IMR-90 (cell line): Measurements from ENCODE around the gene SPATA17.

Experiments
- CHD1 ChIP-seq: IDR thresholded peaks from 2 replicates; pipeline ENCODE4 v1.6.1; 2012; ENCODE audit warnings: low read depth, low read length, improper control_type of control experiment
- CTCF ChIP-seq: conservative IDR thresholded peaks from 2 replicates; pipeline ENCODE4 v1.5.1; 2012; ENCODE audit warnings: mild to moderate bottlenecking, low read depth, low read length, improper control_type of control experiment
- POLR2A ChIP-seq: IDR thresholded peaks from 2 replicates; pipeline ENCODE4 v1.6.1; 2012; ENCODE audit warnings: mild to moderate bottlenecking, low read depth, low read length
- RAD21 ChIP-seq: IDR thresholded peaks from 2 replicates; pipeline ENCODE4 v1.6.1; 2012; ENCODE audit warnings: low read length, improper control_type of control experiment
- USF2 ChIP-seq: fragments of 150-350 bp; IDR thresholded peaks from 2 replicates; pipeline ENCODE4 v1.6.1; 2017; ENCODE audit warnings: mild to moderate bottlenecking, antibody characterized with exemption, low read length, low read depth

- TF ChIP-seq CTCF = no peak
- no peak for TF ChIP-seq CHD1
- no peak for TF ChIP-seq USF2
- TF ChIP-seq RAD21 = no peak
- TF ChIP-seq POLR2A = no peak
These were observed 50.7 kb downstream of the SPATA17 start for GRCh38 chr1:217681806-217682205.
